Brain pericyte (primary cell): Measurements from ENCODE around the gene RAB36.

Source experiments
- DNase-seq: peaks from one replicate; pipeline ENCODE4 v3.0.0-alpha.2; 2012; ENCODE audit warnings: low read depth, low spot score

The RAB36 gene

DNA sequence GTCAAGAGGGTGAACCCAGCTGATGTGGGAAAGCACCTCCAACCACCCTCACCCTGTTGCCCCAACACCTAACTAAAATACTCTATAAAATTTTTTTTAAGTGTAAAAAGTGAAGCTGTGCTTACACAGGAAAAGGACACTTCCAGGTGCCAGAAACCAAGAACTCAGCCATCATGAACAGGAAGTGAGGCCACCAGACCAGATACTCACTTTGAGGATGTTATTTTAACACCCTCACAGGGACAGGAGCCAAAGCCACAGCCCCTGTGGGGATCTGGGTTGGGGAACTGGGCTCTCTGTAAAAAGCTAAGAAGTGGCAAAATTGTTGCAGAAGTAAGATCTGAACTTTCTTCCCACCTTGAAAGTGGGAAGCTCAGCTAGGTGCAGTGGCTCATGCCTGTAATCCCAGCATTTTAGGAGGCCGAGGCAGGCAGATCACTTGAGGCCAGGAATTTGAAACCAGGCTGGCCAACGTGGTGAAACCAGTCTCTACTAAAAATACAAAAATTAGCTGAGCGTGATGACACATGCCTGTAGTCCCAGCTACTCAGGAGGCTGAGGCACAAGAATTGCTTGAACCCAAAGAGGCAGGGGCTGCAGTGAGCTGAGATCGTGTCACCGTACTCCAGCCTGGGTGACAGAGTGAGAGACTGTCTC lies 7.2 kb upstream of the RAB36 start:
- no peak for DNase-seq

DNA sequence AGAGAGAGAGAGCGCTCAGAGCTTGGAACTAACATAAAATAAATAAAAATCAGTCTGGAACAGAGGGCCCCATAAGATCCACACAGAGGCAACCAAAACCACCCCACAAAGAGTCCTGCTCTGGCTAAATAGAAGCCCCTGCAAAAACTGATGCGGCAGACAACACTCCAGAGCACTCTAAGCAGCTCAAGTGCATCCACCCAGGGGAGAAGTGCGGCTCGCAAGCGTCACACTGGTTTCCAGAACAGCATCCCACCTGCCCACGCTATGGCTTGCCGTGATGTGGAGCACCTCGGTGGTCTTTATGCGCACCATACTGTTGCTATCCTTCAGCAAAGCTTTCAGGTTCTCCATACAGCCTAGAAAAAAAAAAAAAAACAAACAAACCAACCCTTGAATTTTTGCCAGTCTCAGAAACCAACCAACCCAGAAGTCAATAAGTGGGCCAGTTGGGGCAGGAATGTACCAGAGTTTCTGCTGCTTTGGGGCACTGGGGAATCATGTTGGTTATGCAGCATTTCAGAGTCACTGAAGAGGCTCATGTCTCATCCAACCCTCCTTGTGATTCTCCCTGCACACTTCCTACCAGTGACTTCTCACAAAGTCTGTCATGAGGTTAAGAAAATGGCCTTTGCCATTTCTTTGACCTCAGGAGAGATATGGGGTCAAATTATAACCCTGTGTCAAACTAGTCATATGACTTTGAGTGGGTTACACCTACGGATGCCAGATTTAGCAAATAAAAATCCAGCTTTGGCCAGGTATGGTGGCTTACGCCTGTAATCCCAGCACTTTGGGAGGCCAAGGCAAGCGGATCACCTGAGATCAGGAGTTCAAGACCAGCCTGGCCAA lies 6.5 kb upstream of the RAB36 start:
- DNase-seq: no peak

DNA sequence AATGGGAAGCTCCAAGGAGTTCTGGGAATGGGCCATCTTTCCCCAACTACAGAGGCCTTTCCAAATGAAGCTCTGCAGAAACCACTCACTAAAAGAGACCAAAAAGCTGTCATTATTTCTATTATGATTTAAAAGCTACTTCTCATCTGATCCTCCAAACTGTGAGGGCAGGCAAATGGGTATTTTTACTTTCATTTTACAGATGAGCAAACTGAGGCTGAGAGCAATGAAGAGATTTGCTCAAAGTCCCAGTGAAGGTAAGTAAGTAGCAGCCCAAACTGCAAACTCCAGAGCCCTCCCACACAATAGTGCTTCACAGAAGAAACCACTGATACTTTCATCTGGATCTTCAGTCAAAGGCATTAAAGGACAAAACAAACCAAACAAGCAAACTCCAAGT lies 4.9 kb upstream of the RAB36 start:
- DNase-seq: no peak

DNA sequence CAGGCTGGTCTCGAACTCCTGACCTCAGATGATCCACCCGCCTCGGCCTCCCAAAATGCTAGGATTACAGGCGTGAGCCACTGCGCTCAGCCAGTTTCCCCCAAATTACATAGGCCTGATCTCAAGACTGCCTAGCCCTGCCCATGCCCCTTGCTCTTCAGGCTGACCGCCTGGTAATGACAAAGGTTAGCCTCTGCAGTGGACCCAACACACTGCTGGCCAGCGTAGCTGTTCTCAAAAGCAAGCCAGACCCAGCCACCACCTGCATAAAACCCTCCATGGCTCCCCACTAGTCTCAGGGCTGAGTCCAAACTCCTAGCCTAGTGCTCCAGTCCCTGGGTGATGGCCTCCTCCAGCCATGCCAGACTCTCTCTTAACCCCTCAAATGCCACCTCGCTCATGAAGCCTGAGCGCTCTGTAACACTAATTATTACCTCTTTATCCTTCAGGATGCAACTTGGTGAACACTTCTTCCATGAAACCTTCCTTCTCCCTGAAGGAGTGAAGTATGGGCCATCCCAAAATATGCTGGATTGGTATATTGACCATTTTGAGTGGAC lies 2.7 kb upstream of the RAB36 start:
- no peak for DNase-seq

DNA sequence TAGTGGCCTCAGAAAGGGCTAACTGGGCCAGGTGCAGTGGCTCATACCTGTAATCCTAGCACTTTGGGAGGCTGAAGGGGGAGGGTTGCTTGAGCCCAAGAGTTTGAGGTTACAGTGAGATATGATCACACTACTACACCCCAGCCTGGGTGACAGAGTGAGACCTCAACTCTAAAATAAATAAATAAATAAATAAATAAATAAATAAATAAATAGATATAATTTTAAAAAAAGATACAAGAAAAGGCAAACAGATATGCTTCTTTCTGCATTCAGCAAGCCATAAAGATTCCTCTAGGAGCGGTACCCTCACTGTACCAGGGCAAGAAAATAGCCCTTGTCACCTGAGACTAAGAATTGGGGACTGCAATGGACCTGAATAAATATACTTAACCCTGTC lies 2.2 kb upstream of the RAB36 start:
- no peak for DNase-seq

DNA sequence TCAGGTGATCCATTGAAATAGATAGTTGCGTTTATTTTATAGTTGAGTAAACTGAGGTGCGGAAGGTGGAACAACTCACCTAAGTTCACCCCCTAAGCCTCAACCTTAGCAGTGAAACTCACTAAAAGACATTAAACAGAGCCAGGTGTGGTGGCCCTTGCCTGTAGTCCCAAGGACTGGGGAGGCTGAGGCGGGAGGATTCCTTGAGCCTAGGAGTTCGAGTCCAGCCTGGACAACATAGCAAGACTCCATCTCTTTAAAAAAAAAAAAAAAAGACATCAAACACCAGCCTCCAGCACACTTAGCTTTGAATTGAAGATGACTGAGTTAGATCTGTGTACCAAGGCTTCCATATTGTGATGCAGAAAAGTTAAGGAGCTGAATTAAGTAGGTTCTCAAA lies 845 bp upstream of the RAB36 start:
- no peak for DNase-seq

DNA sequence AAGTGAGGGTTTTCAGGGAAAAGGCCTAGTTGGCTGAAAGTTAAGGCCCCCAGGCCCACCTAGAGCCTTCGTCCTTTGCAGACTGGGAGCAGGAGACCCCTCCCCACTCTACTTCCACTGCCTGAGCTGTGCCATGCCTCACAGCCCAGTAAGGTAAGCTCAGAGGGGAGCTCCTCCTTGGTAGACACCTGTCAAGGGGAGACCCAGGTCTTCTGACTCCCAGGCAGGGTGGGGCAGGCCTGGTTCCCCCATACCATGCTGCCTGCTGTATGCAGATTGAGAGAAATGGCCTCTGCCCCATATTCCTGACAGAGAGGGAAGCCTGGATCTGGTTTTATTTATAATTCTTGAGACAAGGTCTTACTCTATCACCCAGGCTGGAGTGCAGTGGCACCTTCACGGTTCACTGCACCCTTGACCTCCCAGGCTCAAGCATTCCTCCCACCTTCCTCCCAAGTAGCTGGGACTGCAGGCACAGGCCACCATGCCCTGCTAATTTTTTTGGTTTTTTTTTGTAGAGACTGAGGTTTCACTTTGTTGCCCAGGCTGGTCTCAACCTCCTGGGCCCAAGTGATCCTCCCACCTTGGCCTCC lies 697 bp downstream of the RAB36 start:
- no peak for DNase-seq

DNA sequence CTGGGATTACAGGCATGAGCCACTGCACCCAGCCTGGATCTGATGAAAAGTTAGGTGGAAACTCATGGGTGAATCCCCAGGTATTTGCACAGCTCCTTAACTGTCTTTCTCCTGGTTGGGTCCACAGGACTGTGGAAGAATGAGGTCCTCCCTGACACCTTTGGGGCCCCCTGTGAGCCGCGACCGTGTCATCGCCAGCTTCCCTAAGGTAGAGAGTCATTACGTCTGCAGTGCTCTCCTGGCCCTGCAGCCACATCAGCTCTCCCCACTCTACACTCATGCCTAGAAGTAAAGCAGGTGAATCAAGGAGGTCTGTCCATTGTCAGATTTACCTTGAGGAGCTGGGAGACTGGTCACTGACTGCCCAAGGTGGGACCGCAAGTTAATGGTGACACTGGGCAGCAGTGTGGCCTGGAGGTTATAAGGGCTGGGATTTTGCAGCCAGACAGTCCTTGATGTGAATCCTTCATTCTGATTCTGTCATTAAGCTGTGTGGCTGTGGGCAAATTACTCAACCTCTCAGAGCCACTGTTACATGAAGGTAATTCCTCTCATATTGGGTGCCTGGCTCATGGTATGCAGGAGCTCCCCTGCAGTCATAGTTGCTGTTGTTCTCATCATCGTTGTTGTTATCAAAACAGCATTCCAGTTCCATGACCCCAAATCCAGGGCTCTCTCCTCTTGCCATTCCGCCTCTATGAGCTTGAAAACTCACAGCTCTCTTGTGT lies 1.4 kb downstream of the RAB36 start:
- no peak for DNase-seq

DNA sequence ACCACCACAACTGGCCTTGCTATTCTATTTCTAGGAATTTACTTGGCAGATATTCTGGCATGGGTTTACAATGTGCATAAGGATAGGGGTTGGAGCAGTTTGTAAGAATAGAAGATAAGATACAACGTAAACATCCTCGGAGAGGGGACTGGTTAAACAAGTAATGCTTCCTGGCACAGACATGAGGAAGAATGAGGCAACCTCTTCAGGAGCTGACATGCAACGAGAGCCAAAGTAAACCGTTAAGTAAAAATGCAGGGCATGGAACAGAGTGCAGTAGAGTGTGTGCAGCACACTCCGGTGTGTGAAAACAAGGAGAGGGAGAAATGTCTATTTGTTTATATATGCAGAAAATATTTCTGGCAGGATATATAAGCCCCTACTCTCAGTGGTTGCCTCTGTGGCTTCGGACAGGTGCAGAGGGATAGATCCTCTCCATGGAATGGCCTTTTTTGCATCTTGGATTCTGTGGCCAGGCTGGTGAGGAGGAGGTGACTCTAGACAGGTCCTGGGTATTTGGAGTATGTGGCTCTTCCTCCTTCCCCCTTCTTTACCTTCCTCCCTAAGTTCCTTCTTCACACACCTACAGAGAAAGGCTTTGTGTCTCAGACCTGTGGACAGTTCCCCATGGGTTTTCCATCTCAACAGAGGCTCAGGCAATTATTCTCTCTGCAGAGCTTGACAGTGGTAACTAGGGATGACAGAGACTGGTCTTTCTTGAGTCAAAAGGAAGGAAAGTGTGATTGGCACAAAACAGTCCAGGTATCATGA lies 2.5 kb downstream of the RAB36 start:
- no peak for DNase-seq

DNA sequence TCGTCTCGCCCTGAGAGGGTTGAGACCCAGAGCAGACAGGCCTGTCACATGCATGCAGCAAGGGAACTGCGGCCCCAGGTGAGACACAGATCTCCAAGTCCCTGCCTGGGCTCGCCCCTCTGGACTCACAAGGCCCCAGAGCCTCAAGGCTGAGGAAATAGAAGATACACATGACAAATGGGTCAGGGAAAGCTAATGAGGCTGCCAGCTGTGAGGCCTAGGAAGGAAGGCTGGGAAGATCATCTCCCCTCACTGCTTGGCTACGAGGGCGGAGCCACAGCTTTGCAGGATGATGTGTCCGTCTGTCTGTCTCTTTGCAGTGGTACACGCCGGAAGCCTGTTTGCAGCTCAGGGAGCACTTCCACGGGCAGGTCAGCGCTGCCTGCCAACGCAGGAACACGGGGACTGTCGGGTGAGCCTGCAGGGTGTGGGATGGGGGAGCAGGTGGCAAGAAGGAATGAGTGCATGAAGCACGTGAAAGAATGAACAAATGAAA lies 4.5 kb downstream of the RAB36 start:
- DNase-seq: no peak

DNA sequence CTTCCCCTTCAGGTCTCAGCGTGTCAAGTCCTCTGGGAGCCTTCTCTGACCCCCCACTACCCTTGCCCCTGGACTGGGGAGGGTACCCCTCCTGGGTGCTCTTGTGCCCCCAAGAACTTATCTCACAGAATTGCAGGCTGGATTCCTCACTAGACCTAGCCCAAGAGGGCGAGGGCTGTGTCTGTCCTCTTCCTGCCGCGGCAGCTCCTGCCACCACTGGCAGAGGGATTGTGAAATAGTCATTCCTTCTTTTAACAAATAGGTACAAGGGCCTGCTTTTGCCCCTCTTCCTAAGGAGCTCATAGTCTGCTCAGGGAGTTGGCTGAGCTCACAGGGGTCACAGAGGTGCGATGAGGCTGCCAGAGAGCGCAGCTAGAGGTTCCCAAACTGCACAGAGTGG lies 5.5 kb downstream of the RAB36 start:
- no peak for DNase-seq

DNA sequence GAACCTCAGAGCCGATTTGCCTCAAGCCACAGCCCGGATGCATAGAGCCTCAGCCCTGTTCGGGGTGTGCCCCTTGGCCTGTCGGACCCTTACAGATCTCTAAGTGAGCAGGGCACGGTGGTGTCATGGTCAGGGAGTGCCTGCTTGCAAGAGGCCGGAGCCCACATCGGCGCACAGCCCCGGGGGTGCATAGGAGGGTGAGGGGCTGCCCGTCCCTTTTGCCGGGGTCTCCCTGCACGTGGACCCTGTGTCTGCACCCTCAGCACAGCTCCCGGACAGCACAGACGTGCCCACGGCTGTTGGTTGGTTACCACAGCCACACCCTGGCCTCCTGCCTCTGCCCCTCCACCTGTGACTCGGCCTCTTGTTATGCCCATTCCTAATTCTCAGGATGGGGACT lies 6.5 kb downstream of the RAB36 start:
- DNase-seq: no peak

DNA sequence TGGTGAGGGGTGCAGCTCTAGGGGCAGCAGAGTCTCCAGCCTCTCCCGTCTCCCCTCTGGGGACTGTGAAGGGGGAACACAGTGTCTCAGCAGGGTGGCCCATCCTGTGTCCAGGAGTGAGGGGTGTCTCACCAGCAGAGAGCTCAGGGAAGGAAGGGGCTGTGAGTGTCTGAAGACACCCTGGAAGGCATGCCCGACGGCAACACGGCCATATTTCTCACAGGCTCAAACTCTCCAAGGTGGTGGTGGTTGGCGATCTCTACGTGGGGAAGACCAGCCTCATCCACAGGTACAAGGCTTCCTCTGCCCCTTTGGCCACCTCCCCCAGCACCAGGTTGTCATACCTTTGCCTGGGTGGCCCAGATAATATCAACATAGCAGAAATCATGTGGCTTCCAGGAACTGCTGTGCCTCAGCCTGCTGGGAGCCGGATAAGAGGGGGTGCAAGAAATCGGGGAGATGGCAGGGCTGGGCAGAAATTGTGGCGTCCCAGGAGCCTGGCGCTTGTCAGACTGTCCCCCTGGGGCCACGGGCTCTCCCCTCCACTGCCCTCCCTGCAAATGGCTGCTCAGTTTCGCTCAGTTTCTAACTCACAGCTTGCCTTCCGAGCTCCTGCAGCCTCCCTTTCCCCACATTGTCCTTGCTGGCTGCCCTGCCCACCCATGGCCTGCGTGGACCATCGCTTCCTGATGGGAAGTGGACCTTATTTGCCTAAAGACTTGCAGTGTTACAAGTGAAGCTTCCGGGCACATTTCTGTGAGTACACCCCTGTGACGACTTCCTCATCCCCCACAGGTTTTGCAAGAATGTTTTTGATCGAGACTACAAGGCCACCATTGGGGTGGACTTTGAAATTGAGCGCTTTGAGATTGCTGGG lies 7.2 kb downstream of the RAB36 start:
- DNase-seq: no peak

DNA sequence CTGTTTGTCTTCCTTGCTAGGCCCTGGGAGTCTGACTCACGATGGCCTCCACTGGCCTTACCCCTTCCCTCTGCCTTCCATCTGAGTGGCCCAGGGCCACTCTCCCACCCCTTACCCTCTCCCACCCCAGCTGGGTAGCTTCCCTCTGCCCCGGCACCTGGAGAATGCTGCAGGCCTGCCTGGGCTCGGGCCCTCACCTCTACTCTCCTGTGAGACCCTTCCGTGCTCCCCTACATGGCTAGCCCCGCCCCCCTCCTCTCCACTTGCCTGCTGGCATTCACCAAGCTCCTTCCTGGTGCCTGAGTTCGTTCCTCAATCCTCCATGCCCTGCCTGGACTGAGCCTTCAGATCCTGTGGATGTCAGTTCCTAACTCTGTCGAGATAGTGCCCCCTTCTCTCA lies 8.7 kb downstream of the RAB36 start:
- no peak for DNase-seq

DNA sequence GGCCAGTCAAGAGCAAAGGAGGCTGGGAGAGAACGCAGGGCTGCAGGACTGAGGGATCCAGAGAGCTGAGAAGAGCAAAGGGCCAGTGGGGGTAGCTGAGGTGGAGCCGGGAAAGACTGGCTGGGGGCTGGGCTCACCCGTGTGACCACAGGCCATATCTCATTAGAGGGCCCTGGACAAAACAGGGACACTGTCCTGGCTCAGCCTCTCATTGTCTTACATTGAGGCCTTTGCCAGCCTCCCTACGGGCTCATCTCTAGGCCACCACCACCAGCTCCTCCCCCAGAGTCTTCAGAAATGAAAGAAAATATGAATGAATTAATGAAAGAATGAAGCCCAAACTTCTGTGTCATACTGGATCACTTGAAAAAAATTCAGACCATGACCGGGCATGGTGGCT lies 9.2 kb downstream of the RAB36 start:
- no peak for DNase-seq

DNA sequence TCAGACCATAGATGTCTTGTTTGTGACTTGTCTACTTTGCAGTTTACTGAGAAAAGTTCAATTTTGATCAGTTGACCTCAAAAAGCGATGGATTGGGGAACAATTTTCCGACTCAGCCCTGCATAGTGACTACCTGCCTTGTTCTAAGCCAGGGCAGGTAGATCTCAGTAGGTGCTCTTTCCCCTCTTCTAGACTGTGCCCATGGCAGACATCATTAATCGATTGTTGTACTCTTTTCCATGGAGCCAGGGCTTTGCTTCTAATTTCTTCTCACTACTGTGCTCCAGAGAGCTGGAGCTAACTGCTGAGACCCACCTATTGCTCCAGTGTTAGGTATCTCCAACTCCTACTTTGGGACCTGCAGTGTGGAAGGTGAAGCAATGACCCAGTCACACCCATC lies 9.9 kb downstream of the RAB36 start:
- DNase-seq: no peak

DNA sequence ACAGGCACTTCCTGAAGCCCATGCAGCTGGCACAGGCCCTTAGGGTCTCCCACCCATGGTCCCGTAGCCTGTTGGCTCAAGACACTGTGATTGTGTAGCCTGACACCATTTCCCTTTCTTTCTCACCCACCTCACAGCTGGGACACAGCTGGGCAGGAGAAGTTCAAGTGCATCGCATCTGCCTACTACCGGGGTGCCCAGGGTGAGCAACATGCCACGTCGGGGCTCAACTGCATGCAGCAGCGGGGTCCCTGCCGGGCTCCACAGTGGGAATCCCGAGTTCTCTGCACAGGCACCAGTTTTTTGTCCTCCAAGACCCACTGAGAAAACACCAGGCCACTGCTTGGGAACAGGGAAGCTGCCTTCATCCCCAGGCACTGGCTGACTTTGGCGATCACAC lies 10.6 kb downstream of the RAB36 start:
- DNase-seq: no peak

DNA sequence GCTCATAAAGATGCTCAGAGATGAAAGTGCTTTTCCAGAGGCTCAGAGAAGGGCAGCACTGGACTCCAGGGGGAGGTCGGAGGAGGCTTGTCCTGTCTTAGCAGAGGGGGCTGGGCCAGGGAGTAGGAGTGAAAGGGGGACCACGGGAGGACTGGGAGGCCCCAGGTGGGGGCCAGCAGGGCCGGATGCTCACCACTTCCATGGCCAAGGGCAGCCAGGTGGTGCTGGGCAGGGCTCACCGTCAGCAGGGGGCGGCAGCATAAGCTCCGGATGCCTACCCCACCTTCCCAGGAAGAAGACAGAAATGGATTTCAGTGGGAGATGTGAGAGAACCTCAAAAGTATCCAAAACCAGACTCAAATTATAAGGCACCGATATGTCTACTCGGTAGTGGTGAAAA lies 11.0 kb downstream of the RAB36 start:
- DNase-seq: no peak

DNA sequence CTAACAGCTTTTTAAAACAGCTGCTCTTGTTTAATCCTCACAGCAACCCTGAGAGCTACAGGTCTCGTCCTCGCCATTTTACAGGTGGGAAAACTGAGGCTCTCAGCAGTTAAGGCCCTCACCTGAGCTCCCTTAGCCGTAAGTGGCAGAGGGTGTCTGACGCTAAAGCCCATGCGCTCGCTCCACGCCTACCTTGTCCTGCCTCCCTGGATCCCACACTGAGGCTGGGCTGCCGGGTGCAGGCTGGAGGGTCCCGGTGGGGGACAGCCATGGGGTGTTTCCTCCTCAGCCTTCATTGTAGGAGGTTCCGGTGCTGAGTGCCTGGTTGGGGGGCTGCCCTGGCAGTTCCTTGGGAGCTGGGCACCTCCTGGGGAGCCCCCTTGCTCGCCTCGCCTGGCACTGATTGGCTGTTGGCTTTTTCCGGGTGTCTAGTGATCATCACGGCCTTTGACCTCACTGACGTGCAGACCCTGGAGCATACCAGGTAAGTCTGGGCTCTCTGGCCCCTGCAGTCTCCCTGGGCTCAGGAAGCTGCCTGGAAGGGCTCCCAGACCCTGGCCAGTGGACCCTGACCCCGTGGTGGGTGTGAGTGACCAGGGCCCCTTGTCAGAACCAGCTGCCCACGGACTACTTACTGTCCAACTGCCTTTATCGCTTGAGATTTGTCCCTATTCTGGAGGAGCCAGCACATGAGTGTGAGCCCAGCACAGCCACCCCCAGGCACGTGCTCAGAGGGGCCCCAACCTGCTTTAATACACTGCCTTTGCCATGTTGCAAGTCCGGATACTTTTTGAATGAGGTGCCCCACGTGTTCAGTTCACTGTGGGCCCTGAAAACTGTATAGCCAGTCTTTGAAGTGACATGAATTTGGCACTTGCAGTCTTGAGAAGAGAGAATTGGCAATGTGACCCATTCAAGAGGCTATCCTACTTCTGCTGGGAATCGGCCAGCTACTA lies 12.6 kb downstream of the RAB36 start:
- DNase-seq: no peak
